Renal cortex interstitium (tissue), 11 donors: ENCODE data around the gene KCNIP4. TPM values are rescaled to one million over a fixed set of nuclear protein-coding genes. Genes with fewer than 3 reads are reported as not detected.

Experiments used
- DNase-seq, 11 donors: peaks; one replicate each; pipeline ENCODE4 v3.0.0-alpha.2; 2013; ENCODE audit warnings: low read depth in 9 of 11, low spot score in 4 of 11; ENCODE audit errors: extremely low read depth in 1 of 11
- polyA plus RNA-seq, 3 donors: library from polyadenylated mRNA; unstranded; fragments of 120-200 nt; gene quantifications; one replicate each; pipeline ENCODE4 v1.2.1, GENCODE V29; 2013; ENCODE audit not compliant: insufficient read length in 3 of 3

KCNIP4 gene
- polyA plus RNA-seq, 3 donors: 11.0 to 13.8 (median 12.3) TPM

DNA sequence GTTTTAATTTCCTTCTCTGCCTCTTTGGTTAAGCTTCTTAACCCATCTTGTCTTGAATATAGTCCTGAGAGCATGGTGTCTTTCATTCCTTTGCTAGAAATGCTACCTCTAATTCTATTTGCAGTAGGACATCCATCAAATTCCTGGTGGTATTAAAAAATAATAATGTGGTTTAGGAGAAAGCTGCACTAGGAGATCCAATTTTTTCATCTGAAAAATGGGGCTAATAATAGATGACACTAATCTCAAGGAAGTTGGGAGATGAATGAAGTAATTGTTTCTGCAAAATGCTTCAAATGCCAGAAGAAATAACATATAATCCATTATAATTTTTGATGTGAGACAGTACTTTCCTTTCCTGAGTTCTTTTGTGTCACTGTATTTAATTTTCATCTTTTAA, 1053.4 kb downstream of the KCNIP4 start:
- no peak for DNase-seq

DNA sequence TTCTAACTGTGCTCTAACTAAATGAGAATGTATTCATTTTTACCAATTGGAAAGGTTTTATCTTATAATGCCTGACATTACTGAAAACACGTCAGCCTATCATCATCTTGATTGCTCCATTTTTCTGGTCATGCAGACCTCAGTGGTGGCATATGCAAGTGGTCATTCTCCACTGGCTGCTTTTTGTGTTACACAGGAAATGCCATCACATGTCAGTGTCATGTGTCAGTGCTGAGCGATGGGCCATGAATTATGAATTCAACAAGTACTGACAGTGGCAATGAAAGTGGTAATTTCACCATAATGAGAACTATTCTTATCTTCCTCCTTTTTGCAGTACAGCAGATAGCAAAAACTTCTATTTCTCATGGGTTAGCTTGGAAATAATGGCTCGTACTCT, 1057.8 kb downstream of the KCNIP4 start:
- no peak for DNase-seq

DNA sequence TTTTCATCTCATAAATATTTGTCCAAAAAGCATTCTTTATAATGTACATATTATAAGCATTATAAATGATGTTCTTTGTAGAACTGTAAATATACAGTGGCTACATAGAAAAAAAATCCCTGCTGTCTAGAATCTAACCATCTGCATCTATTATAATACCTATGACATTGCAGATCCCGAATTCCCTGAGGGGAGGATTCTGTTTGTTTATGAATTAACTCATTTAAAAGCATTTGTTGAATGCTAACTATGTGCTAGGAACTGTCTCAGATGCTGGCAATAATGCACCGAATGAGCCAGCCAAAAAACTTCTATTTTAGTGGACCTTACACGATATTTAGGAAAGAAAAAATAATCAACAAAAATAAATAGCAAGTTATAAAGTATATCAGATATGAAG, 1058.7 kb downstream of the KCNIP4 start:
- no peak for DNase-seq

DNA sequence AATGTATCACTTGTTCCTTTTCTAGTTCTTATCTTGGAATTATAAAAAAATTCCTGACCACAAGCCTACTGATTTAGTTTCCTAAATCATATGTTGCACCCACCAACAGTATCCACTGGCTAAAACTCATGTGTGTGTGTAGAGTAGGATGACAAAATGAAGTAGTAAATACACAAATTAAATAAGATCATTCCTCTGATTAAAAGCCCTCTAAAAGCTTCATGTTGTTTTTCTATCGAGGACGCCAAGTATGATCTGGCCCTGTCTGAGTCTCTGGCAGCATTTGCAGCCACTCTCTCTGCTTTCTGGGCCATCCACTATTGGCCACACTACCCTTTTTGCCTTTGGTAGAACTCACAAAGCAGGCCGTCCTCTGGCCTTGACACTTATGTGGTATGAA, 1064.9 kb downstream of the KCNIP4 start:
- DNase-seq: no peak

DNA sequence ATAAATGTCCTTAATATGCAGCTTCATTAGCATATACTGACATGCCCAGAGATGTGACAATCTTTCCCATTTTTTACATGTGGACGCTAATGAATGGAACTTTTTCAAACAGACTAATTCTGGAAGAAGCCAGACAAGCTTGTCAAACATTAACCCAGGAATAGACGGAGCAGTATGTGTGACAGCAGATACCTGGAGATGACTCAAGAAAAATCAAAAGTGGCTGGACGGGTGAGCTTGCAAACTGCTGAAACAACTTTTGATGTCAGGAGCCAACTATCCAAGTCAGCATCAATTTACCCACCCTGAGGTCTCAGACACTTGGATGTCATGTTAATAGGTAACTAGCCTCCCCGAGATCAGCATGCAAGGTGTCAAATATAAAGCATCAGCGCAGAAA, 1065.3 kb downstream of the KCNIP4 start:
- DNase-seq: peak in 1 of 11 donors; percentile 7

DNA sequence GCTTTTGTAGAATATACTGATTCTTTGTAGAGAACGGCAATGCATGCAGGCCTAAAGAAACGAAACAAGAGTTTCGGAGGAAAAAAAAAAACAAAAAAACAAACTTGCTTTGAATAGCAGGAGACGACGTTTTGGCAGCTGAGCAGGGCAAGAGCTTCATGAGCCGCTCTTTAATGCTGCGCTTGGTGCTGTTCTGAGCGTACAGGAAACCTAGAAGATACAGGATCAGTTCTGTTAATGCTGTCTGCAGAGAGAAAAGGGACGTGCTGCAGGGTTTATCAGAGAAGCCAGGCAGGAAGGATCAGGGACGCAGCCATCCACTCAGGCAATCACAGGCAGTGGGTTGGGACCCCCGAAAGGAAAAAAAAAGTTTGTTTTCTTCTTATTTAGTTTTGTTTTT, 1066.1 kb downstream of the KCNIP4 start:
- DNase-seq: no peak

DNA sequence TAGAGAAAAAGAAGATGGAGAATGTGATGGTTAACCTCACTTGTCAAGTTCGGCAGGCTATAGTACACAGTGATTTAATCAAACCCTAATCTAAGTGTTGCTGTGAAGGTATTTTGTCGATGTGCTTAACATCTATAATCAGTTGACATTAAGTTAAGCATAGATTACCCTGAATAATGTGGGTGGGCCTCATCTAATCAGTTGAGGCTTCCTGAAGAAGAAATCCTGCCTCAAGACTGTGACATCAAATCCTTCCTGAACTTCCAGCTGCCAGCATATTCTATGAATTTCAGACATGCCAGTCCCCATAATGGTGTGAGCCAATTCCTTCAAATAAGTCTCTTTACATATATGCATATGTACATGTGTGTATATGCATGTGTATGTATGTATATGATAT, 1066.9 kb downstream of the KCNIP4 start:
- no peak for DNase-seq

DNA sequence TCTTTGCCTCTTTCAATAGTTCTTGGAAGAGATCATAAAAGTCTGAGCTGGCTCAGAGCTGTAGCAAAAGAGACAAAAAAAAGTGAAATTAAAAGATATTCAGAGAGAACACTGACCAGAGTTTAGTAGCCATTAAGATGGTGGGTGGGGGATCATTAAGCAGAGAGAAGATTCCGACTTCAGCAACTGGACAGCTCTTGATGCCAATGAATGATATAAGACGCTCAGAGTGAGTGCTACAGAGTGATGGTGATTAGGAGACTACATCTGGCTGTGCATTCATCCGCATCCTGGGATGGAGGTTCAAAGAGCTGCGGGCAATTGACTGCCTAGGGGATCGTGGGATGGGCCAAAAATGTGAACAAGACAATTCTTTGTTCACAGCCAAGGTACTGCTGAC, 1069.8 kb downstream of the KCNIP4 start:
- DNase-seq: no peak

DNA sequence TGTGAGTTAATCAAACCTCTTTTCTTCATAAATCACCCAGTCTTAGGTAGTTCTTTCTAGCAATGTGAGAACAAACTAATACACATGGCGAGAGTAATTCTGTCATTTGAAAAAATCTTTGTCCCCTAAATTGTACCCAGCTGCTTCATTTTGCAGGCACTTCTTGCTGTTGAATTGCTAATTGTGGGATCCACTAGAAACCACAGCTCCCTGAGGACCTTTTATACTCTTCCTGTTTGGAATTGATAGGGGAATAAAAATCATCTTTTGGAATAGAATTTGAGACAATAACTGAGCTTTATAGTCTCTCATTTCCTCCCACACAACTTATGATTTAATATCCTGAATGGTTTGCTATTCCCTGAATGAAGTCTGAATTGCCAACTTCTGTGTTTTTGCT, 1078.1 kb downstream of the KCNIP4 start:
- DNase-seq: no peak

DNA sequence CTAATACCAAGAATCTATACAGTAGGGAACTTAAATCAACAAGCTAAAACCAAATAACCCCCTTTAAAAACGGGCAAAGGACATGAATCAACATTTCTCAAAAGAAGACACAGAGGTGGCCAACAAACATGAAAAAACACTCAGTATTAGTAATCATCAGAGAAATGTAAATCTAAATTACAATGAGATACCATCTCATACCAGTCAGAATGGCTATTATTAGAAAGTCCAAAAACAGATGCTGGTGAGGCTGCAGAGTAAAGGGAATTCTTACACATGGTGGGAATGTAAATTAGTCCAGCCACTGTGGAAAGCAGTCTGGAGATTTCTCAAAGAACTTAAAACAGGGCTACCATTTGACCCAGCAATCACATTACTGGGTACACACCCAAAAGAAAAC, 1080.5 kb downstream of the KCNIP4 start:
- DNase-seq: no peak

DNA sequence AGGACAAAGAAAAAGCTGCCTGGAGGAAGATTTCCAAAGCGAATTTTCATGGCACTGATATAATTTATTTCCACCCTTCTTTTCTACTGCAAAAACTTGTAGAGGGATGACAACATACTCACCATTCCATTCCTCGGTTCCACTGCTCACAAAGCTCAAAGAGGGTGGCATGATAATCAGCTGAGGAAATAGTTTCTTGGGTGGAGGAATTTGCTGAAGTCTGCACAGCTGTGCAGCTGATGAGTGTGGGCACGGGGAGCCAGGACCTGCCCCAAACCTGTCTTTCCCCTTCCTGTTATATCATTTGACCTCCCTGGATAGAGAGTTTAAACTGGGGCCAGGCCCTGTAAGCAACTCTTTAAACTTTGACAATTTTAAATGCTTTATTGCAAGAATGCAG, 1087.7 kb downstream of the KCNIP4 start:
- DNase-seq: no peak

DNA sequence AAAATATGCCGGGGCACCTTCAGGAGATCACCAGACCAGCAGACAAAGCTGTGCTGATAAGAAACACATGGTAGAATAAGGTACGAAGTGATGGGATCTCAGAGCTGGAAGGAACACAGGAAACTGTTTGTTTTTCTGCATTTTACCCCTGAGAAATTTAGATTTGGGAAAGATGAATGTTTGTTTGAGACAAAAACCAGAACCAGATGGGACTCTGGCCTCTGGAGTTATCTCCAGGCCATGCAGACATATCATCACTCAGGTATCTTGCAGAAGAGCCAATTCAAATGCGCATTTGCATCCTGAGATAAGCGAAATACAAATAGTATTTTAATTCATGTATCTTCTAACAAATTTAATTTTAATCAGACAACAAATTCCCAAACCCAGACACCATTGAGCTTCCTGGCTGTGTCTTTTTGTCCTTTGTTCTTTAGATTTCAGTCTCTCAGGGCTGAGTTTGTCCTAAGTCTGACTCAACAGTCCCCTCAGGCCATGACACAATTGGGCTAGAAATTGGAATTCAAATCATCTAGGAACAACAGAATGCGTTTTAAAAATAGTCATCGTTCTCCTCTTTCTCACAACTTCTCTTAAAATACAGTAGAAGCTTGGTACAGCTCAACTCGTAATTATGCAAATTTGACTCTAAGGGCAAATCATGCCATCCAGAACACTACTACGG, 1089.3 kb downstream of the KCNIP4 start:
- no peak for DNase-seq

DNA sequence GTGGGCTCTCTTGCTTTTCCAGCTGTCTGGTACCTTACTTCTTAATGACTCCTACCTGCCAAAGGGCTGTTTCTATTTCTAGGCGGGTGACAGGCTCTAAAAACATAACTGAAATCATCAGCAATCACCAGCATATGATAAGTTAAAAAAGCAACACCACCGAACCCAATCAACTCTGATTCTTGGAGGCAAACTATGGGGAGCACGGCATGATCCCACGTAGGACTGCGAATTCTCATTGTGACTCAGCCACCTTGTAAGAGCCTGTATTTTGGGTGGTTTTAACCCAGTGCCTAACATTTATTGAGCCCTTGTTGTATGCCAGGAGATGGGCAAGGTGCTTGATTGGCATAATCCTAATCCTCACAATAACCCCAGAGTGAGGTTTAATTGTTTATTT, 1091.5 kb downstream of the KCNIP4 start:
- no peak for DNase-seq

DNA sequence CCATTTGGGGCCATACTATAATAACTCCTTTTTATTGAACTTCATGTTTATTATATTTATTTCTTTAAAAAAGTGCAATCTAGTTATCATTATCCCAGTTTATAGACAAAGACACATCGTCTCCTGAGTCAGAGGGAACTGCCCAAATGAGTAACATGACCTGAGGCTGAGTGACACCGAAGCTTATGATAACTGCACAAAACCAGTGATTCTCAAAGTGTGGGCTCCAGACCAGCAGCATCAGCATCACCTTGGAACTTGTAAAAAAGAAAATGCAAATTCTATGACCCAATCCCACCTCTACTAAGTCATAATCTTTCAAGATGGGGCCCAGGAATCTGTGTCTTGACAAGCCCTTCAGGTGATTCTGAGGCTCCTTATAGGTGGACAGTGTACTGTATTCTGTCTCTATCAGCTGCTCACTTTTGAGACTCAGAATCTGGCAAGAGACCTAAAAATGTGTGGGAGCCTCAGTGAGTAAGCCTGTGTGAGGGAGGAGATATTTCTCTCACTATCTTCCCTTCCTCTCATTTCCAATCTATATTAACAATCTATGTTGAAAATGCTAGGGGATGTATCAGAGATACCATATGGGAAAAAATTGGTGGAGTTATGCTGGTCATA, 1101.3 kb downstream of the KCNIP4 start:
- DNase-seq: no peak

DNA sequence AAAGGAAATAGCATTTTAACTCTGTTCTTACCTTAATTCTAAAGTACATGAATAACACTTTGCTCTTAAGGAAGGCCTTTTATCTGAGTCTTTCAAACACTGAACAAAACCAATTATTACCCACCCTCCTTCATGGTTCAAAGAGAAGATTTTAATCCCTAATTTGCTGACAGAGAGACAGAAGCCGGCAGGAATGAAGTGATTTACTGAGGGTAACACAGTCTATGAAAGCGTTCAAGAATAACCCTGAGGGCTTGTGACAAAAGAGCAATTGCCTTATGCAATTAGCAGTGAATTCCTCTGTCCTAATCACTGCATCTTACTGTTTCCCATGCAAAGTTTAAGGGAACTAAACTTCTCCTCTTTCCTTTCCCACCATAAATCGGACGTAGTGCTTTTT, 1104.3 kb downstream of the KCNIP4 start:
- no peak for DNase-seq

DNA sequence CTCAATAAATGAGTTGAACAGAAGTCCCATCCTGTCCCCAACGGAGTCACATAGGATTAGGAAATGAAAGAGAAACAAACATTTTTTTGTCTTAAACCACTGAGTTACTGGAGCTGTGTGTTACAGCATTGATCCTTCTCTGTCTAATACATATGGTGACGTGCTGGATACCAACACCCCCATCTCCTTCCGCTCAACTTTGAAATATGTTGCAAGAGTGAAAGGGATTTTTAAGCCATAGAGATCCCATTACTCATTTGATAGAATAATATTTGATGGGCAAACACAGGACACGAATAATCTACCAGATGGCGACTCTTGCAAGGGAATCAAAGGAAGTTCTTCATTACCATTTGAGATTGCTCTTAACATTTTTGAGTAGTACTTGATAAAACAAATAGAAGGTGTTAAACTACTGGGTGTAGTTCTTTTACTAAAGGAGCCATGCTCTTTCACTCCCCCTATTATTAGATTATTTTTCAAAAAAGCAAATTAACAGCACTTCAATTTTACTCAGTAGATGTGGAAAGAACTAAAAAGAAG, 1107.9 kb downstream of the KCNIP4 start:
- no peak for DNase-seq

DNA sequence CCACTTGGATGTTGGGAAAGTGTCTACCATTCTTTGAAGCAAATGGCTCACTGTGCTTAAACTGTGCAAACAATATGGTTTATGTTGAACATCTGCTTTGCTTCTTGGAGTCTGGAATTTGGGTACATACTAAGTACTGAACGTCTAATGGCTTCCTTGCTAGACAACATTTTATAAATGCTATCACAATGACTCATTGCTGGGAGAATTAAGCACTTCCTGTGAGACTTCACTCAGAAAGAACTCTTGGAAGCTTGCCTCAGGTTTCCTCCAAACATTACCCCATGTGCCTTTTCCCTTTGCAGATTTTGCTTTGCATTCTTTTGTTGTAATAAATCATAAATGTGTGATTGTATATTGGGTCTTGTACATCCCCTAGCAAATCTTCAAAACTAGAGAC, 1108.6 kb downstream of the KCNIP4 start:
- DNase-seq: no peak

DNA sequence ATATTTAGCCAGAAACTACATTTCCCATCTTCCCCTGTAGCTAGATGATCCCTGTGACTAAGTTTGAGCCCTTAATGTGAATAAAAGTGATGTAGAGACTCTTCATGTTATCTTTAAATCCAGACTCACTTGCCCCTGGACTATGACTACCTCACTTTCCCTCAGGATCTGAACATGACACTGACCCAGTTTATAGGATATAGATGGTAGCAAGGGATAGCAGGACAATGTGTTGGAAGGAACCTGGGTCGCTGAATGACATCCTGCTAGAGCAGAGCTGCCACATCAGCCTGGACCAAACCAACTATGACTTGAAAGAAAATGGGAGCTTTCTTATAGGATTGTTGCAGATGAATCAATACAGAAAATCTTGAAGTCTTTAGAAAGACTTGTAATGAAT, 1110.1 kb downstream of the KCNIP4 start:
- no peak for DNase-seq

DNA sequence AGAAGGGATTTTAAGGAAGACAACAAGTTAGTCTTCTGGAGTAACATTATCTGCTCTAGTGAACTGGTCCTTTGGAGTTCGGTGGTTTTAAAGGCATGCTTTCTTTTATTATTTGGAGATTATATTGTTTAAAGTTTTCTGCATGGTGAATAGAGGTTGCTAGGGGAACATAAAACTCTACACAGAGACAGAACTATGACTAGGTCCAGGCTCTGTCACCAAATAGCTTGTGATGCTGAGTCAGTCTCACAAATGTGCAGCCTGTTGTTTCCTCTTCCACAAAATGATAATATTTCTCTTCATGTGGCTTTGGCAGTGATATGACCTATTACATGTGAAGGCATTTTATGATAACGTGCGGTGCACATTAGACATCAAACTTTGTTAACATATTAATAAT, 1115.7 kb downstream of the KCNIP4 start:
- DNase-seq: no peak

DNA sequence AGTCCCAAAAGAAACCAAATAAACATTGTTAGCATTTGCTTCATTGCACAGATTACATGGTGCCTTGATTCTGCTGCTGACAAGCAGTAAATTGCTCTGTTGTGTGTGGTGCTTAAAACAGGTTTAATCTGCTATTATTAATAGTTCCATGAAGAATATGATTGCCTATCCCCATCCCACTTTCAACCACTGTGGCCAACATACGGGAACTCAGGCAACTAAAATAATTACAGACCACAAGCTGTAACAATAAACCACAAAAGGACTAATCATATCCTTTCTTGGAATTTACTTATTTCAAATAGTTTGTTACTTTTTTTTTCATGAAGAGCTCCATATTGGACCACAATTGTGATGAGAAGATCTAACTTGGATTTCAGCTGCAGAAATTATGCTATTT, 1116.8 kb downstream of the KCNIP4 start:
- DNase-seq: no peak
